Natural killer cell (primary cell): ENCODE data around the gene SINHCAF. TPM values are rescaled to one million over a fixed set of nuclear protein-coding genes. Genes with fewer than 3 reads are reported as not detected.
"Not testable (repeated sequence)": the region's sequence is repeated elsewhere in the genome, so short reads cannot be mapped to it uniquely, and the experiment has no call there.

Source experiments
- ATAC-seq, 3 donors: fragments of 150-1000 bp in 2 of 3; fragments of 200-7000 bp in 1 of 3; cut with Tn5 transposase; 1 replicate in 1 of 3; 2 replicates in 2 of 3; pipeline ENCODE4 v1.10.0; 2021; ENCODE audit warnings: mild to moderate bottlenecking in 2 of 3, moderate library complexity in 2 of 3
- DNase-seq, 2 donors: peaks; one replicate each; pipeline versions ENCODE4 v3.0.0 to v3.0.0-alpha.2; 2013 to 2021; ENCODE audit warnings: mixed read lengths in 1 of 2
- H3K27ac ChIP-seq: one replicate; pipeline ENCODE4 v1.5.1; 2013; ENCODE audit warnings: mild to moderate bottlenecking, low read length
- H3K27me3 ChIP-seq: one replicate; pipeline ENCODE4 v1.6.1; 2013; ENCODE audit warnings: low read length; ENCODE audit not compliant: control insufficient read depth, insufficient read depth
- H3K36me3 ChIP-seq: one replicate; pipeline ENCODE4 v1.6.1; 2013; ENCODE audit warnings: low read length; ENCODE audit not compliant: control insufficient read depth, insufficient read depth
- H3K4me1 ChIP-seq: one replicate; pipeline ENCODE4 v1.6.1; 2013; ENCODE audit warnings: low read length; ENCODE audit not compliant: control insufficient read depth, insufficient read depth
- H3K4me3 ChIP-seq: one replicate; pipeline ENCODE4 v1.5.1; 2013; ENCODE audit warnings: low read length
- H3K9me3 ChIP-seq: one replicate; pipeline ENCODE4 v1.6.1; 2013; ENCODE audit warnings: low read length; ENCODE audit not compliant: control insufficient read depth, insufficient read depth
- H3K27ac Mint-ChIP-seq, 2 donors: one replicate each; pipeline ENCODE4 v1.8.0; 2022; ENCODE audit warnings: mild to moderate bottlenecking in 2 of 2, mixed read lengths in 2 of 2, moderate library complexity in 1 of 2
- H3K27me3 Mint-ChIP-seq, 2 donors: one replicate each; pipeline ENCODE4 v1.8.0; 2022; ENCODE audit warnings: low read depth in 2 of 2, mixed read lengths in 2 of 2
- H3K36me3 Mint-ChIP-seq: one replicate; pipeline ENCODE4 v1.8.0; 2022; ENCODE audit warnings: mixed read lengths
- H3K4me1 Mint-ChIP-seq, 2 donors: one replicate each; pipeline ENCODE4 v1.8.0; 2022; ENCODE audit warnings: mixed read lengths in 2 of 2
- H3K4me3 Mint-ChIP-seq: one replicate; pipeline ENCODE4 v1.8.0; 2022; ENCODE audit warnings: mild to moderate bottlenecking, moderate library complexity, mixed read lengths
- H3K9me3 Mint-ChIP-seq, 2 donors: one replicate each; pipeline ENCODE4 v1.8.0; 2022; ENCODE audit warnings: mixed read lengths in 2 of 2
- WGBS: methylation state at CpG from one replicate; pipeline ENCODE4 v1.1.7; 2013; ENCODE audit warnings: missing lambda C conversion rate; ENCODE audit not compliant: insufficient coverage; 5-methylcytosine and 5-hydroxymethylcytosine counted together
- intact Hi-C: fragments of 100-400 bp; cut with micrococcal nuclease; formaldehyde crosslinking; loops from one replicate; pipeline ENCODE4 v1.14.2; 2022
- total RNA-seq, 4 donors: library from RNA; stranded (reverse); fragments of 120-200 nt in 1 of 4; gene quantifications; one replicate each; pipeline versions ENCODE4 v1.2.3 to v1.2.4, GENCODE V29; 2013 to 2022
- TF ChIP-seq, protein P1 (sequence below): fragments of 200-600 bp; IDR thresholded peaks from one replicate; pipeline ENCODE4 v1.8.0; 2022; ENCODE audit warnings: antibody characterized with exemption

SINHCAF gene
- total RNA-seq, 3 donors from 2014 or later (not counting 1 experiment from before 2014, with no cell fraction given) = 40.4 to 55.0 (median 41.0) TPM

DNA sequence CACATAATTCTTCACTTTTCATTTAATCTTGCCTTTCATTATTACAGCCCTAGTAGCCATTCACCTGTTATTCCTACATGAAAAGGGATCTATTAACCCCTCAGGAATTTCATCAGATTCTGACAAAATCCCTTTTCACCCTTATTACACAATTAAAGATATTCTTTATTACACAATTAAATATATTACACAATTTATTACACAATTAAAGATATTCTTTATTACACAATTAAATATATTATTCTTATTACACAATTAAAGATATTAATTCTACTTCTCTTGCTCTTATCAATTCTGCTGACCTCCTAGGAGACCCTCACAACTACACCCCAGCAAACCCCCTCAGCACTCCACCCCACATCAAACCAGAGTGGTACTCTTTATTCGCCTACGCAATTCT, 77.1 kb downstream of the SINHCAF start:
- Mint-ChIP-seq H3K27me3 (no peaks in the 10 kb centered on the region), H3K4me3 (no peak overlapping the region), H3K27ac (no peak overlapping the region), H3K9me3 (no peaks in the 10 kb centered on the region), H3K36me3 (no peaks in the 10 kb centered on the region), H3K4me1 (peaks cover 0 to 5% of the 10 kb centered on the region in 2 donors)
- H3K36me3 ChIP-seq = no peaks in the 10 kb centered on the region
- H3K27me3 ChIP-seq = no peaks in the 10 kb centered on the region
- H3K4me1 ChIP-seq = no peaks in the 10 kb centered on the region
- H3K9me3 ChIP-seq = no peaks in the 10 kb centered on the region
- no peak overlapping the region for H3K4me3 ChIP-seq
- DNase-seq (no peak), ATAC-seq (no peak)
- H3K27ac ChIP-seq = no peak overlapping the region
- intact Hi-C loops = no loop called here
- WGBS = 97% methylated on average over 2 of the region's 2 CpGs
- TF ChIP-seq, protein P1, sequence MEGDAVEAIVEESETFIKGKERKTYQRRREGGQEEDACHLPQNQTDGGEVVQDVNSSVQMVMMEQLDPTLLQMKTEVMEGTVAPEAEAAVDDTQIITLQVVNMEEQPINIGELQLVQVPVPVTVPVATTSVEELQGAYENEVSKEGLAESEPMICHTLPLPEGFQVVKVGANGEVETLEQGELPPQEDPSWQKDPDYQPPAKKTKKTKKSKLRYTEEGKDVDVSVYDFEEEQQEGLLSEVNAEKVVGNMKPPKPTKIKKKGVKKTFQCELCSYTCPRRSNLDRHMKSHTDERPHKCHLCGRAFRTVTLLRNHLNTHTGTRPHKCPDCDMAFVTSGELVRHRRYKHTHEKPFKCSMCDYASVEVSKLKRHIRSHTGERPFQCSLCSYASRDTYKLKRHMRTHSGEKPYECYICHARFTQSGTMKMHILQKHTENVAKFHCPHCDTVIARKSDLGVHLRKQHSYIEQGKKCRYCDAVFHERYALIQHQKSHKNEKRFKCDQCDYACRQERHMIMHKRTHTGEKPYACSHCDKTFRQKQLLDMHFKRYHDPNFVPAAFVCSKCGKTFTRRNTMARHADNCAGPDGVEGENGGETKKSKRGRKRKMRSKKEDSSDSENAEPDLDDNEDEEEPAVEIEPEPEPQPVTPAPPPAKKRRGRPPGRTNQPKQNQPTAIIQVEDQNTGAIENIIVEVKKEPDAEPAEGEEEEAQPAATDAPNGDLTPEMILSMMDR = no peak

DNA sequence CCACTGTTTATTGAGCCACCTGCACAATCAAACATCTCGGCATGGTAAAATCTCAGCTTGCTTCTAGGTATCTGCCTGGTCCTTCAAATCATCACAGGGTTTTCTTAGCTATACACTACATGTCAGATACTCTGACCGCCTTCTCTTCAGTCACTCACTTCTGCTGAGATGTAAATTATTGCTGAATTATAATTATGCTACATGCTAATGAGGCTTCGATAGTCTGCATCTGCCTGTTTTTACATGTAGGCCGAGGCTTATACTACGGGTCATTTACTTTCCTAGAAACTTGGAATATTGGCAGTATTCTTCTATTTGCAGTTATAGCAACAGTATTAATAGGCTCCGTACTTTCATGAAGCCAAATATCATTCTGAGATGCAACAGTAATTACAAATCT, 77.6 kb downstream of the SINHCAF start:
- DNase-seq (no peak), ATAC-seq (no peak)
- H3K27ac ChIP-seq = no peak overlapping the region
- 90% methylated on average over 4 of the region's 6 CpGs for WGBS
- intact Hi-C loops = no loop called here
- no peaks in the 10 kb centered on the region for H3K27me3 ChIP-seq
- Mint-ChIP-seq H3K27ac (no peak overlapping the region), H3K9me3 (no peaks in the 10 kb centered on the region), H3K4me3 (no peak overlapping the region), H3K4me1 (peaks cover 0 to 5% of the 10 kb centered on the region in 2 donors), H3K36me3 (no peaks in the 10 kb centered on the region), H3K27me3 (no peaks in the 10 kb centered on the region)
- no peaks in the 10 kb centered on the region for H3K9me3 ChIP-seq
- H3K4me1 ChIP-seq = no peaks in the 10 kb centered on the region
- H3K4me3 ChIP-seq = no peak overlapping the region
- no peaks in the 10 kb centered on the region for H3K36me3 ChIP-seq
- TF ChIP-seq, protein P1 = no peak

DNA sequence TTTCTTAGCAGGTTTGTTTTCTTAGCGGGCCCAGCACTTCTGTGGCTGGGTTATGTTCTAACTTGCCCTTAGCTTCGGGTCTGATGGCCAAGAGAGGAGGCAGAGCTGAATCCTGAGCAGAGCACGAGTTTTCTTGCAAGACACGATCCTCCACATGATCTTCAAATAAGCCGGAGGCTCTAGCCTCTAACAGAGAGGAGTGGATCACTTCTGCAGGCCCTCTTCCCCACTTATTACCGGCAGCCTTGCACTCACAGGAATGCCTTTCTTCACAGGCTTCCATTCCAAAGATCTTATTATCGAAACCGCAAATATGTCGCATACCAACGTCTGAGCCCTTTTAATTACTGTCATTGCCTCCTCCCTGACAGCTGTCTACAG, 79.5 kb downstream of the SINHCAF start:
- WGBS = 91% methylated on average over 10 of the region's 10 CpGs
- intact Hi-C loops = no loop called here
- H3K9me3 Mint-ChIP-seq = no peaks in the 10 kb centered on the region
- no peaks in the 10 kb centered on the region for H3K4me1 ChIP-seq
- no peak overlapping the region for H3K4me3 Mint-ChIP-seq
- H3K4me3 ChIP-seq = no peak overlapping the region
- no peak overlapping the region for H3K27ac ChIP-seq
- no peaks in the 10 kb centered on the region for H3K36me3 ChIP-seq
- no peak overlapping the region for H3K27ac Mint-ChIP-seq
- ATAC-seq (no peak), DNase-seq (no peak)
- no peaks in the 10 kb centered on the region for H3K9me3 ChIP-seq
- H3K27me3 Mint-ChIP-seq = no peaks in the 10 kb centered on the region
- TF ChIP-seq, protein P1 = no peak
- H3K4me1 Mint-ChIP-seq = no peaks in the 10 kb centered on the region
- no peaks in the 10 kb centered on the region for H3K27me3 ChIP-seq
- H3K36me3 Mint-ChIP-seq = no peaks in the 10 kb centered on the region

DNA sequence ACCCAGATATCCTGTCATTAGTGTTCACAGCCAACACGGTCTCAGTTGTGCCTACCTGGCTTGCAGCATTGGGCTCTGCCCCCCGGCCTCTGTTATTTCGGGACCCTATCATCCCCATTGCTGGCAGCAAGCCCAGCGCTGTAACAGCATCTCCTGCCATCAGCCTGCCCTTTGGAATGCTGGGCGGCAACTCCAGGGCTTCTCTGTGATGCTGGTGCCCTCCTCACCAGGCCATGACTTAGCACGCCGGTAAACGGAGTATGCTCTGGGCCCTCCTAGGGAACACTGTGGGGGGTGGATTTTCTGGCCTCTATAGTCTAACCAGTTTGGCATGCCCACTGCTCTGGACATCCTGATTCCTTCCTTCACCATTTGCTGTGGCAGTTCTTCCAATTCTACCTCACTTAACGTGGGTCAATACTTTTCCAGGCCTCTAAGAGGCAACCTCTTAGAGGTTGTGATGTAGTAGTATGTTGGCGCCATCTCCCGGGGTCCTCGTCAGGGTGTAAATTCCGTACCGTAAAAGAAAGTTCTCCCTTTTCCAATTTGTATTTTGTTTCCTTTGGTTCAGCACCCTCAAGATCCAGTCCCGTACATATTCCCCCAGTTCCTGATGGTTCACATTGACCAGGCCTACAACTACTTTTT, 80.0 kb downstream of the SINHCAF start:
- intact Hi-C loops = no loop called here
- TF ChIP-seq, protein P1 = no peak
- H3K27me3 ChIP-seq = no peaks in the 10 kb centered on the region
- Mint-ChIP-seq H3K9me3 (no peaks in the 10 kb centered on the region), H3K27me3 (no peaks in the 10 kb centered on the region), H3K36me3 (no peaks in the 10 kb centered on the region), H3K4me1 (no peaks in the 10 kb centered on the region), H3K27ac (no peak overlapping the region), H3K4me3 (no peak overlapping the region)
- DNase-seq (no peak), ATAC-seq (no peak)
- no peak overlapping the region for H3K4me3 ChIP-seq
- WGBS = 91% methylated on average over 11 of the region's 15 CpGs
- no peaks in the 10 kb centered on the region for H3K9me3 ChIP-seq
- no peaks in the 10 kb centered on the region for H3K4me1 ChIP-seq
- no peaks in the 10 kb centered on the region for H3K36me3 ChIP-seq
- no peak overlapping the region for H3K27ac ChIP-seq

DNA sequence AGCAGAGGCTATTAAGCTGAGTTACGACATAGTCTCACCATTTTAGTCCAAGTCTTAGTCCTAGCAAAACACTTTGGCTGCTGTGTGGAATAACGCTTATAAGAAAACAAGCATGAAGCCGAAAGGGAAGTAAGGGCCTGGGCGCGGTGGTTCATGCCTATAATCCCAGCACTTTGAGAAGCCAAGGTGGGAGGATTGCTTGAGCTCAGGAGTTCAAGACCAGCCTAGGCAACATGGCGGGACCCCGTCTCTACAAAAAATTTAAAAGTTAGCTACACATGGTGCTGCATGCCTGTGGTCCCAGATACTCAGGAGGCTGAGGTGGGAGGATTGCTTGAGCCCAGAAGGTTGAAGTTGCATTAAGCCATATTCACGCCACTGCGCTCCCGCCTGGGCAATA, 83.5 kb downstream of the SINHCAF start:
- 91% methylated on average over 10 of the region's 10 CpGs for WGBS
- H3K4me1 ChIP-seq, H3K27me3 Mint-ChIP-seq, H3K4me1 Mint-ChIP-seq, H3K4me3 ChIP-seq, H3K4me3 Mint-ChIP-seq, H3K27me3 ChIP-seq, DNase-seq, ATAC-seq, H3K27ac ChIP-seq, H3K9me3 Mint-ChIP-seq, H3K36me3 ChIP-seq, H3K36me3 Mint-ChIP-seq, H3K9me3 ChIP-seq, H3K27ac Mint-ChIP-seq, intact Hi-C loops: not testable (repeated sequence)
